NCI-H345 treated with DMSO at 0.1 percent for 48 hours (cell line): ENCODE results near the gene CACNG1.
"Not testable (repeated sequence)": the region's sequence is repeated elsewhere in the genome, so short reads cannot be mapped to it uniquely, and the experiment has no call there.

Experiments used
- DNase-seq: peaks from one replicate; lab custom pipeline; 2025; ENCODE audit not compliant: unreplicated experiment; lab: John Stamatoyannopoulos, UW

CACNG1 gene

GRCh38 chr17:67025216-67025792 lies 19.1 kb upstream of the CACNG1 start:
- DNase-seq = no peak

GRCh38 chr17:67026341-67026740 lies 18.0 kb upstream of the CACNG1 start:
- DNase-seq = no peak

- no peak for DNase-seq
Observed at GRCh38 chr17:67027031-67027628, 17.2 kb upstream of the CACNG1 start.

- no peak for DNase-seq
Observed at GRCh38 chr17:67030641-67031040, 13.7 kb upstream of the CACNG1 start.

GRCh38 chr17:67032382-67032781 lies 12.0 kb upstream of the CACNG1 start:
- no peak for DNase-seq

GRCh38 chr17:67032985-67033384 lies 11.4 kb upstream of the CACNG1 start:
- no peak for DNase-seq

DNA sequence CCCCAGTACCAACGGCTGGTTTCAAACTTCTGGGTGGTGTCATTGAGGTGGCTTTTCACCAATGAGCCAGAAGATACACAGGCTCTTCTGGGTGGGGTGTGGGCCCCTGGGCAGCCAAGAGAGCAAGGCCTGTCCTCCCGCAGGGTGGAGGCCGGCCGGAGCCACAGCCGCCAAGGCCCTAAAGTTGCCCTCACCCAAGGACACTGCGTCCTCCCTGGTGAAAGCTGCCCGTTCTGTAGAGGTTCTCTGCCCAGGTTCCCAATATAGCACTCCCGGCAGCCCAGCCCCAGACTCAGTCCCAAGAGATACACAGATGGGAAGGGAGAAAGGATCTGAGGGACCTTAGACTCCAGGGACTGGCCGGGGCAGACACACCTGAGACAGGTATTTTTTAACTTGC lies 10.7 kb upstream of the CACNG1 start:
- DNase-seq = no peak

DNA sequence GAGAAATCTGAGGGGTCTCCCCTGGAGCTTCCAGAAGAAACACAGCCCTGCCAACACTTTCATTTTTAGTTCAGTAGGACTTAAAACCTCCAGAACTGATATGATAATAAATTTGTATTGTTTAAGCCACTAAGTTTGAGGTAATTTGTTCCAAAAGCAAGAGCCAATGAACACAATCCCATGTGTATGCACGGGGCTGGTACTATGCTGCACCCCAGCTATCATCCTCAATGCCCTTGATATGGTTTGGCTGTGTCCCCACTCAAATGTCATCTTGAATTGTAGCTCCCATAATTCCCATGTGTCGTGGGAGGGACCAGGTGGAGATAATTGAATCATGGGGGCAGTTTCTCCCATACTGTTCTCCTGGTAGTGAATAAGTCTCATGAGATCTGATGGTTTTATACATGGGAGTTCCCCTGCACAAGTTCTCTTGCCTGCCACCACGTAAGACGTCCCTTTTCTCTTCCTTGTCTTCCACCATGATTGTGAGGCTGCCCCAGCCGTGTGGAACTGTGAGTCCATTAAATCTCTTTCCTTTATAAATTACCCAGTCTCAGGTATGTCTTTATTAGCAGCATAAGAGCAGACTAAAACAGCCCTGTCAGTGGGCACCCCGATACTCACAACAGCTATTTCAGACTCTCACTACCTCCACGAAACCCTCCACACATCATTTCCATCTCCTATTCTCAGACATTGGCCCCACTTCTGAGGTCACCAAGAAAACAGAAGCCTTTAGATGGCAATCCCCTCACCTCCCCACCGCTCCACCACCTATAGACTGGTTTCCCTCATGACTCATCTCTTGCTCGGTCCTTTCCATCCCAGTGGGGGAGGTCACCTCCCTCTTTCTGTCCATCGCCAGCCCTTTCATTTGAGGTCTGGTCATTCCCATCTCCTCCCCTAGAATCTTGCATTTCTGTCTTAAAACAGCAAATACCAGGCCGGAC lies 8.9 kb upstream of the CACNG1 start:
- DNase-seq = no peak

DNA sequence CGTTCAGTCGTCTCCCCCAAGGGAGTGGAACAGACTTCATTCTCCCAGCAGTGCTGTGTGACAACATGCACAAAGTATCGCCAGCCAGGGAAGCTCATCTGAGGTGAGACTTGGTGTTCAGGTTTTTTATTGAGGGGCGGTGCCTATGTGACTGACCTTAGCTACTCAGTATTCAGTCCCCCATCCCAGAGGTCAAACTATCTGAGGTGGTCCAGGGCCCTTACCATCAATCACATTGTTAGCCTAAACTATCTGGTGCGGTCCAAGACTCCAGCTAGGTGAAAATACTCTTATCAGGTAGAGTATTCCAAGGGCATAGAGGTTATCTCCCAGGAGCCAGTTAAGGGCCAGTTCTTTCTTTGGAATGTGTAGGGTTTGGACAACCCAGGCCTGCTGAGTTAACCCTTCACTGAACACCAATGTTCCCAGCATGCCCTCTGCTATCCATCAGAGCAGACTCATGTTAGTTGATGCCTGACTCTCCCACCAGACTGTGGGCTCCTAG lies 5.4 kb upstream of the CACNG1 start:
- DNase-seq = no peak

- no peak for DNase-seq
Observed at GRCh38 chr17:67040652-67041051, 3.7 kb upstream of the CACNG1 start.

- not testable (repeated sequence) for DNase-seq
Observed at GRCh38 chr17:67041119-67041518, 3.2 kb upstream of the CACNG1 start.

- no peak for DNase-seq
Observed at GRCh38 chr17:67041531-67041930, 2.8 kb upstream of the CACNG1 start.

GRCh38 chr17:67041941-67042899 lies 2.1 kb upstream of the CACNG1 start:
- DNase-seq = no peak

- no peak for DNase-seq
Observed at GRCh38 chr17:67043283-67043682, 1.1 kb upstream of the CACNG1 start.

DNA sequence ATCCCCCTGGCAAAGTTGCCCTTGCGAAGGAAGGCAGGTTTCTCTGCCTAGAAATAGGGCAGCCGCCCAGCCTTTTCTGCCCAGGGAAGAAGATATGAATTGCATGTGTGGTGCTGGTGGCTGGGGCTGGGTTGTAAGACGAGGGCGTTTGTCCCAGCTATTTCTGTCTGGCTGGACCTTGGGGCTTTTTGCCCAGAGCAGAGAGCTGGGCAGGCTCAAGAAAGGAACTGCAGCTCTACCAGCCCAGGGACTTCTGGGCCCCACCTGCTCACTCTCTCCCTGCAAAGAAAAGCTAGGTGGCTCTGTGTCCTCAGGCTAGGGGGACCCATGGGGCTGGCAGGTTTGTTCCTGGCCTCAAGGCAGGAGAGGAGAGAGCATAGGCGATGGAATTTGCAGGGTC lies 586 bp downstream of the CACNG1 start:
- no peak for DNase-seq

GRCh38 chr17:67046398-67046797 lies 2.0 kb downstream of the CACNG1 start:
- no peak for DNase-seq

DNA sequence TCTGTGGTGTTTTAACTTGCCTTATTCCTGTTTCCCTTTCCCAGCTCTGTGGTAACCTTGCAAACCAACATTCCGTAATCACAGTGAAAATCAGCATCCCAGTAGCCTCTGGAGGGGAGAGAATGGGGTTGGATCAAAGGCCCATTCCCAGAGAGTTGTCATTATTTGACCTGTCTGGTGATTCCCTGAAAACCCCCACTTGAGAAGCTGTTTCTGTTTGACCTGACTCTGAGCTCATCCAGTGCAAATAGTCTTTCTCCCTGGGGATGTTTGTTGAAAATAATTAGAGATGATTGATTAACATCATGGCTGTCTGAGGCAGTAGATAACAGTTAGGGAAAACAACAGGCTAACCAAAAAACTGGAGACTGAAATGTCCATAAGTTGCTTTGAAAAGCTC lies 3.0 kb downstream of the CACNG1 start:
- DNase-seq = no peak

GRCh38 chr17:67049025-67049739 lies 4.8 kb downstream of the CACNG1 start:
- no peak for DNase-seq

- DNase-seq = no peak
Observed at GRCh38 chr17:67050066-67050465, 5.7 kb downstream of the CACNG1 start.

- no peak for DNase-seq
Observed at GRCh38 chr17:67050471-67051154, 6.3 kb downstream of the CACNG1 start.
